CD14-positive monocyte (primary cell): Measurements from ENCODE around the gene GRIK3. TPM values are rescaled to one million over a fixed set of nuclear protein-coding genes. Genes with fewer than 3 reads are reported as not detected.

Experiments
- DNase-seq, 3 donors: peaks; one replicate each; pipeline ENCODE4 v3.0.0-alpha.2; 2011 to 2022
- H2AFZ ChIP-seq: 2 replicates; pipeline ENCODE4 v1.6.0; 2012; ENCODE audit warnings: mild to moderate bottlenecking, low read depth, low read length, inconsistent platforms; ENCODE audit not compliant: insufficient read depth, poor library complexity, severe bottlenecking
- H3K27ac ChIP-seq, 2 donors: 1 replicate in 1 of 2; 2 replicates in 1 of 2; pipeline ENCODE4 v1.5.1; 2012 to 2013; ENCODE audit warnings: low read length in 2 of 2, control low read depth in 1 of 2, inconsistent platforms in 1 of 2, low read depth in 1 of 2, mild to moderate bottlenecking in 1 of 2
- H3K27me3 ChIP-seq, 2 donors: one replicate each; pipeline versions ENCODE4 v1.6.0 to v1.6.1; 2011 to 2013; ENCODE audit warnings: low read length in 2 of 2; ENCODE audit not compliant: control insufficient read depth in 2 of 2, insufficient read depth in 2 of 2
- H3K36me3 ChIP-seq, 2 donors: replicated peaks in 1 of 2; 1 replicate in 1 of 2; 2 replicates in 1 of 2; pipeline versions ENCODE4 v1.5.1 to v1.6.1; 2012 to 2013; ENCODE audit warnings: low read length in 2 of 2, control low read depth in 1 of 2, inconsistent platforms in 1 of 2, mild to moderate bottlenecking in 1 of 2; ENCODE audit not compliant: insufficient read depth in 2 of 2, control insufficient read depth in 1 of 2
- H3K4me1 ChIP-seq, 2 donors: 1 replicate in 1 of 2; 2 replicates in 1 of 2; pipeline versions ENCODE4 v1.5.1 to v1.6.1; 2012 to 2013; ENCODE audit warnings: low read length in 2 of 2, control low read depth in 1 of 2, inconsistent platforms in 1 of 2, mild to moderate bottlenecking in 1 of 2, moderate library complexity in 1 of 2; ENCODE audit not compliant: insufficient read depth in 2 of 2, control insufficient read depth in 1 of 2
- H3K4me2 ChIP-seq: replicated peaks from 2 replicates; pipeline ENCODE3; 2012; ENCODE audit warnings: low read length, moderate library complexity, mild to moderate bottlenecking; ENCODE audit not compliant: poor library complexity, severe bottlenecking; ENCODE audit errors: extremely low read depth
- H3K4me3 ChIP-seq, 3 experiments: fragments of 200-600 bp in 1 of 3; sonication (generic) in 1 of 3; replicated peaks in 1 of 3; 1 replicate in 2 of 3; 2 replicates in 1 of 3; pipeline ENCODE4 v1.5.1; 2011 to 2013; ENCODE audit warnings: low read length in 3 of 3, mild to moderate bottlenecking in 3 of 3, control low read depth in 2 of 3, low read depth in 2 of 3, inconsistent platforms in 1 of 3, moderate library complexity in 1 of 3
- H3K79me2 ChIP-seq: 2 replicates; pipeline ENCODE4 v1.6.0; 2012; ENCODE audit warnings: mild to moderate bottlenecking, control low read depth, inconsistent platforms, low read length, moderate library complexity; ENCODE audit not compliant: insufficient read depth
- H3K9ac ChIP-seq: 2 replicates; pipeline ENCODE4 v1.6.0; 2017; ENCODE audit warnings: low read length, mild to moderate bottlenecking; ENCODE audit not compliant: insufficient read depth, poor library complexity, severe bottlenecking
- H3K9me3 ChIP-seq, 2 donors: replicated peaks in 1 of 2; 1 replicate in 1 of 2; 2 replicates in 1 of 2; pipeline versions ENCODE4 v1.5.1 to v1.6.1; 2012 to 2013; ENCODE audit warnings: low read length in 2 of 2, control low read depth in 1 of 2; ENCODE audit not compliant: control insufficient read depth in 1 of 2, insufficient read depth in 1 of 2
- H4K20me1 ChIP-seq: 2 replicates; pipeline ENCODE4 v1.6.0; 2012; ENCODE audit warnings: mild to moderate bottlenecking, low read length, control low read depth, moderate library complexity; ENCODE audit not compliant: insufficient read depth
- H3K27ac Mint-ChIP-seq, 7 donors: one replicate each; pipeline ENCODE4 v1.8.0; 2020; ENCODE audit warnings: mild to moderate bottlenecking in 7 of 7, mixed read lengths in 7 of 7, moderate library complexity in 6 of 7, inconsistent platforms in 2 of 7
- H3K27me3 Mint-ChIP-seq, 3 donors: one replicate each; pipeline ENCODE4 v1.8.0; 2021 to 2022; ENCODE audit warnings: low read depth in 3 of 3, mild to moderate bottlenecking in 3 of 3, mixed read lengths in 3 of 3, moderate library complexity in 3 of 3, inconsistent platforms in 1 of 3
- H3K36me3 Mint-ChIP-seq, 2 donors: one replicate each; pipeline ENCODE4 v1.8.0; 2020; ENCODE audit warnings: mixed read lengths in 2 of 2, inconsistent platforms in 1 of 2, mild to moderate bottlenecking in 1 of 2
- H3K4me1 Mint-ChIP-seq: one replicate; pipeline ENCODE4 v1.8.0; 2020; ENCODE audit warnings: mild to moderate bottlenecking, mixed read lengths
- H3K4me3 Mint-ChIP-seq, 2 donors: one replicate each; pipeline ENCODE4 v1.8.0; 2020; ENCODE audit warnings: mild to moderate bottlenecking in 2 of 2, mixed read lengths in 2 of 2, moderate library complexity in 1 of 2
- H3K9me3 Mint-ChIP-seq, 7 donors: one replicate each; pipeline ENCODE4 v1.8.0; 2020 to 2022; ENCODE audit warnings: mixed read lengths in 7 of 7, mild to moderate bottlenecking in 6 of 7, moderate library complexity in 6 of 7, inconsistent platforms in 2 of 7
- WGBS: methylation state at CpG from one replicate; pipeline ENCODE4 v1.1.5; 2013; ENCODE audit warnings: missing lambda C conversion rate; ENCODE audit not compliant: insufficient coverage; 5-methylcytosine and 5-hydroxymethylcytosine counted together
- intact Hi-C, 2 donors: fragments of 100-400 bp; cut with micrococcal nuclease; formaldehyde crosslinking; loops; one replicate each; pipeline versions ENCODE4 v1.15.0 to v1.15.1; 2023
- polyA plus RNA-seq, 3 donors: library from polyadenylated mRNA; depleted of rRNA in 1 of 3; unstranded in 2 of 3; stranded (reverse) in 1 of 3; fragments of 300-500 nt in 2 of 3; fragments of >200 nt in 1 of 3; fragmentation: Illumina TruSeq in 2 of 3; gene quantifications; 1 replicate in 2 of 3; 2 replicates in 1 of 3; pipeline ENCODE4 v1.2.3, GENCODE V29; 2012 to 2021
- TF ChIP-seq, protein P1 (sequence below): fragments of 200-600 bp; IDR thresholded peaks from one replicate; pipeline ENCODE4 v1.8.0; 2022; ENCODE audit warnings: antibody characterized with exemption, mild to moderate bottlenecking

Gene GRIK3
- polyA plus RNA-seq, 3 donors: not detected

DNA sequence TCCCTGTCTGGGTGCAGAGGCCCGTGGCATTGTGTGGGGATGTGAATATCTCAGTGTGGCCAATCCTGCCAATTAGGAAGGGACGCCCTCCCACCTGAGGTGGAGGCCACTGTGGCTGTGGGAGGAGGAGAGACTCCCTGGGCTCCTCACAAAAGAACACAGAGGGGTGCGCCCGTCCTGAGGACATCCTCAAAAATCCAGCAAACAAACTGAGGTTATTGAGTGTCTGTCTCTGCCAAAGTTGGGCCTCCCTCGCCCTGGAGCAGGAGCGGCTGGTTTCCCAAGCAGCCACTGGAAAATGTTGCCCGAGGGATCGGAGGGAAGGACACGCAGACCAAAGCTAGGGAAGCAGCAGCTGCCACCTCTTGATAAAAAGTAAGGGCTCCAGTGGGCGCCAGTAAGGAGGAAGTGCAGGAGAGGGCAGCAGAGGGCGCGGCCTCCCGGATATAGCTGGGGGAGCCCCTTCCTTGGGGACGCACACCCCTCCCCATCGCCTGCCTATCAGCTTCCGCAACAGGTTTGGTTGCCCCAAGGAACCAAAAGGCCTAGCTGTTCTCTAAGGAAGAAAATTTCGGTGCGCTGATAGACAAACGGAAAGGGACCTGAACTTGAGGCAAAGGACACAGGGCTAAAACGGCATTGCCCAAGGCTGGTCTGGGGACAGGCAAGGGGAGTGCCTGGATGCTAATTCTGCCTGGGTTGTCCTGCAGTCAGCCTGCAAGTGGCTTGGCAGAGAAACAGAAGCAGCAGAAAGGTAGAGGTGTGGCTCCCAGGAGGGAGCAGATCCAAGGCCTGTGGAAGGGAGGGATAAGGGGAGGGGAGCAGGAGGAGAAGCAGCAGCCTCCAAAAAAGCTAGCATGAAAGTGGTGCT lies 1.7 kb upstream of the GRIK3 start:
- H3K79me2 ChIP-seq: no peaks in the 10 kb centered on the region
- H4K20me1 ChIP-seq: no peaks in the 10 kb centered on the region
- no peak overlapping the region for H3K9ac ChIP-seq
- H3K4me1 ChIP-seq: no peaks in the 10 kb centered on the region
- DNase-seq: no peak
- Mint-ChIP-seq H3K4me1 (peaks cover 8% of the 10 kb centered on the region), H3K27ac (no peak overlapping the region), H3K27me3 (peaks cover 74 to 89% (median 83%) of the 10 kb centered on the region in 3 donors), H3K9me3 (peaks cover 0 to 6% (median 3%) of the 10 kb centered on the region in 7 donors), H3K36me3 (no peaks in the 10 kb centered on the region), H3K4me3 (peak overlapping the region in 1 of 2 donors; percentile 80)
- H2AFZ ChIP-seq: no peak overlapping the region
- TF ChIP-seq, protein P1, sequence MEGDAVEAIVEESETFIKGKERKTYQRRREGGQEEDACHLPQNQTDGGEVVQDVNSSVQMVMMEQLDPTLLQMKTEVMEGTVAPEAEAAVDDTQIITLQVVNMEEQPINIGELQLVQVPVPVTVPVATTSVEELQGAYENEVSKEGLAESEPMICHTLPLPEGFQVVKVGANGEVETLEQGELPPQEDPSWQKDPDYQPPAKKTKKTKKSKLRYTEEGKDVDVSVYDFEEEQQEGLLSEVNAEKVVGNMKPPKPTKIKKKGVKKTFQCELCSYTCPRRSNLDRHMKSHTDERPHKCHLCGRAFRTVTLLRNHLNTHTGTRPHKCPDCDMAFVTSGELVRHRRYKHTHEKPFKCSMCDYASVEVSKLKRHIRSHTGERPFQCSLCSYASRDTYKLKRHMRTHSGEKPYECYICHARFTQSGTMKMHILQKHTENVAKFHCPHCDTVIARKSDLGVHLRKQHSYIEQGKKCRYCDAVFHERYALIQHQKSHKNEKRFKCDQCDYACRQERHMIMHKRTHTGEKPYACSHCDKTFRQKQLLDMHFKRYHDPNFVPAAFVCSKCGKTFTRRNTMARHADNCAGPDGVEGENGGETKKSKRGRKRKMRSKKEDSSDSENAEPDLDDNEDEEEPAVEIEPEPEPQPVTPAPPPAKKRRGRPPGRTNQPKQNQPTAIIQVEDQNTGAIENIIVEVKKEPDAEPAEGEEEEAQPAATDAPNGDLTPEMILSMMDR: no peak
- H3K4me2 ChIP-seq: no peak overlapping the region
- peaks cover 0 to 22% of the 10 kb centered on the region in 2 donors for H3K9me3 ChIP-seq
- H3K27ac ChIP-seq: no peak overlapping the region
- WGBS: 0% methylated on average over 13 of the region's 20 CpGs
- H3K27me3 ChIP-seq: peaks cover 40 to 87% of the 10 kb centered on the region in 2 donors
- no peak overlapping the region for H3K4me3 ChIP-seq
- no peaks in the 10 kb centered on the region for H3K36me3 ChIP-seq
- intact Hi-C loops: no loop called here

DNA sequence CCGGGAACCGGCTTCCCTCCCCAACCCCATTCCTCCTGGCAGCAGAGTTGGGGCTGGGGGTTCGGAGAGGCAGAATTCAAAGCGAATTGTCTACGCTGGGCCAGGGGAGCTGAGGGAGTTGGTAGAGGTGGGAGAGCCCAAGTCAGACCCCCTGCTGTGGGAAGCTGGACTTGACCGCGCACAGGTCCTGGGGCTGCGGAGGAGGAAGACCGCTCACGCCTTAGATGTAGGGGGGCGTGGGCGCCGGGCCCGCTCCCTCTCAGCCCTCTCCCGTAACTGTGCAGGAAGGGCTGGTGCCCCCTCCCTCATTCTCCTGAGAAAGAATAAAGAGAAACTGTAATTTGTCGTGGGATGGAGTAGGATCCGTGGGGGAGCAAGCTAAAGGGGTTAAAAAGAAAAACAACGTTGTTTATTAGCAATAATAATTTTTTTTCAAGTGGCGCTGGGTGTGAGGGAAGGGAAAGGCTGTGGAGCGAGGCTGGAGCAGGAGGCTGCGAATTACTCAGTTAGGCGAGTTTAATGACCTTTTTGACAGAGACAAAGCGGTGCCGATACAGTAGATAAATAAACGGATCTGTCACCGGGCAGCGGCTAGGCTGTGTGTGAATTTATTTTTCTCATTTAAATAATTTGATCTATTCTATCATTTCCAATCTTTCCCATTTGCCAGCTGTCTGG lies 838 bp upstream of the GRIK3 start:
- no peaks in the 10 kb centered on the region for H4K20me1 ChIP-seq
- Mint-ChIP-seq H3K9me3 (peaks cover 0 to 6% (median 3%) of the 10 kb centered on the region in 7 donors), H3K4me3 (peak overlapping the region in 1 of 2 donors; percentile 80), H3K27ac (no peak overlapping the region), H3K4me1 (peaks cover 8% of the 10 kb centered on the region), H3K27me3 (peaks cover 81 to 94% (median 84%) of the 10 kb centered on the region in 3 donors), H3K36me3 (no peaks in the 10 kb centered on the region)
- TF ChIP-seq, protein P1: no peak
- H3K9me3 ChIP-seq: peaks cover 0 to 22% of the 10 kb centered on the region in 2 donors
- peaks cover 43 to 89% of the 10 kb centered on the region in 2 donors for H3K27me3 ChIP-seq
- H3K4me3 ChIP-seq: no peak overlapping the region
- 0% methylated on average over 7 of the region's 27 CpGs for WGBS
- H3K9ac ChIP-seq: no peak overlapping the region
- intact Hi-C loops: no loop called here
- no peak overlapping the region for H2AFZ ChIP-seq
- H3K4me2 ChIP-seq: no peak overlapping the region
- H3K27ac ChIP-seq: no peak overlapping the region
- H3K79me2 ChIP-seq: no peaks in the 10 kb centered on the region
- DNase-seq: no peak
- no peaks in the 10 kb centered on the region for H3K36me3 ChIP-seq
- no peaks in the 10 kb centered on the region for H3K4me1 ChIP-seq
